Liver (tissue), 9 donors: ENCODE results near the gene MAGI1. TPM values are rescaled to one million over a fixed set of nuclear protein-coding genes. Genes with fewer than 3 reads are reported as not detected.

Experiments used
- DNase-seq: peaks from one replicate; pipeline ENCODE4 v3.0.0-alpha.2; 2017; ENCODE audit warnings: low spot score
- H3K27ac ChIP-seq, 2 donors: one replicate each; pipeline ENCODE4 v1.7.0; 2013; ENCODE audit warnings: inconsistent platforms in 2 of 2, low read length in 2 of 2, control low read depth in 1 of 2, low read depth in 1 of 2, mild to moderate bottlenecking in 1 of 2
- H3K27me3 ChIP-seq, 4 donors: one replicate each; pipeline versions ENCODE4 v1.6.1 to v1.7.0; 2013; ENCODE audit warnings: low read length in 3 of 4, inconsistent platforms in 1 of 4, mild to moderate bottlenecking in 1 of 4, moderate library complexity in 1 of 4; ENCODE audit not compliant: control insufficient read depth in 4 of 4, insufficient read depth in 4 of 4
- H3K36me3 ChIP-seq, 4 donors: one replicate each; pipeline versions ENCODE4 v1.6.1 to v1.7.0; 2013; ENCODE audit warnings: low read length in 3 of 4, mild to moderate bottlenecking in 3 of 4, low read depth in 1 of 4, moderate library complexity in 1 of 4; ENCODE audit not compliant: control insufficient read depth in 4 of 4, insufficient read depth in 3 of 4
- H3K4me1 ChIP-seq, 4 donors: one replicate each; pipeline versions ENCODE4 v1.6.1 to v1.7.0; 2013; ENCODE audit warnings: low read length in 3 of 4, mild to moderate bottlenecking in 3 of 4, moderate library complexity in 1 of 4; ENCODE audit not compliant: control insufficient read depth in 4 of 4, insufficient read depth in 4 of 4
- H3K4me3 ChIP-seq, 3 donors: one replicate each; pipeline versions ENCODE4 v1.6.1 to v1.7.0; 2013; ENCODE audit warnings: low read length in 3 of 3, control low read depth in 1 of 3, low read depth in 1 of 3, mild to moderate bottlenecking in 1 of 3
- H3K9ac ChIP-seq, 2 donors: one replicate each; pipeline ENCODE4 v1.7.0; 2013; ENCODE audit warnings: low read length in 2 of 2, mild to moderate bottlenecking in 2 of 2, moderate library complexity in 2 of 2, control low read depth in 1 of 2, low read depth in 1 of 2
- H3K9me3 ChIP-seq, 4 donors: one replicate each; pipeline versions ENCODE4 v1.6.1 to v1.7.0; 2013; ENCODE audit warnings: low read length in 3 of 4; ENCODE audit not compliant: control insufficient read depth in 4 of 4
- ATF3 ChIP-seq: IDR thresholded peaks from 2 replicates; pipeline ENCODE4 v1.6.1; 2016; ENCODE audit warnings: antibody characterized with exemption
- CTCF ChIP-seq: fragments of 150-350 bp; IDR thresholded peaks from 2 replicates; pipeline ENCODE4 v1.5.1; 2017; ENCODE audit warnings: improper control_type of control experiment, low read depth, low read length; ENCODE audit not compliant: missing input control
- EGR1 ChIP-seq, 2 donors: IDR thresholded peaks; 2 replicates each; pipeline ENCODE4 v1.6.1; 2016 to 2018; ENCODE audit warnings: antibody characterized with exemption in 2 of 2, low read depth in 2 of 2
- FOXA1 ChIP-seq: IDR thresholded peaks from 2 replicates; pipeline ENCODE4 v1.6.1; 2016; ENCODE audit warnings: antibody characterized with exemption
- FOXA2 ChIP-seq: IDR thresholded peaks from 2 replicates; pipeline ENCODE4 v1.6.1; 2016; ENCODE audit warnings: antibody characterized with exemption
- GABPA ChIP-seq, 2 donors: IDR thresholded peaks in 1 of 2; conservative IDR thresholded peaks in 1 of 2; 2 replicates each; pipeline ENCODE4 v1.6.1; 2016; ENCODE audit warnings: antibody characterized with exemption in 2 of 2, mild to moderate bottlenecking in 1 of 2, moderate library complexity in 1 of 2
- HNF4A ChIP-seq, 2 donors: conservative IDR thresholded peaks; 2 replicates each; pipeline ENCODE4 v1.6.1; 2016; ENCODE audit warnings: antibody characterized with exemption in 2 of 2, mild to moderate bottlenecking in 2 of 2
- HNF4G ChIP-seq: IDR thresholded peaks from 2 replicates; pipeline ENCODE4 v1.6.1; 2016; ENCODE audit warnings: antibody characterized with exemption
- JUND ChIP-seq, 2 donors: IDR thresholded peaks; 2 replicates each; pipeline ENCODE4 v1.6.1; 2016; ENCODE audit warnings: antibody characterized with exemption in 2 of 2
- MAX ChIP-seq: IDR thresholded peaks from 2 replicates; pipeline ENCODE4 v1.6.1; 2016; ENCODE audit warnings: antibody characterized with exemption
- NR2F2 ChIP-seq: IDR thresholded peaks from 2 replicates; pipeline ENCODE4 v1.6.1; 2016; ENCODE audit warnings: antibody characterized with exemption
- RAD21 ChIP-seq, 2 donors: IDR thresholded peaks; 2 replicates each; pipeline ENCODE4 v1.6.1; 2016; ENCODE audit warnings: antibody characterized with exemption in 2 of 2, mild to moderate bottlenecking in 2 of 2
- REST ChIP-seq: IDR thresholded peaks from 2 replicates; pipeline ENCODE4 v1.6.1; 2016; ENCODE audit warnings: antibody characterized with exemption, mild to moderate bottlenecking
- RXRA ChIP-seq, 2 donors: IDR thresholded peaks; 2 replicates each; pipeline ENCODE4 v1.6.1; 2017 to 2018; ENCODE audit warnings: antibody characterized with exemption in 2 of 2, mild to moderate bottlenecking in 1 of 2
- SP1 ChIP-seq: IDR thresholded peaks from 2 replicates; pipeline ENCODE4 v1.6.1; 2018; ENCODE audit warnings: antibody characterized with exemption, mild to moderate bottlenecking
- TAF1 ChIP-seq: conservative IDR thresholded peaks from 2 replicates; pipeline ENCODE4 v1.6.1; 2016; ENCODE audit warnings: antibody characterized with exemption, mild to moderate bottlenecking
- YY1 ChIP-seq: IDR thresholded peaks from 2 replicates; pipeline ENCODE4 v1.6.1; 2016; ENCODE audit warnings: antibody characterized with exemption, mild to moderate bottlenecking
- ZBTB33 ChIP-seq: IDR thresholded peaks from 2 replicates; pipeline ENCODE4 v1.6.1; 2016; ENCODE audit warnings: antibody characterized with exemption
- WGBS: extraction: QIAGEN DNeasy Blood & Tissue Kit; methylation state at CpG from one replicate; pipeline ENCODE4 v1.1.7; 2013; 5-methylcytosine and 5-hydroxymethylcytosine counted together
- polyA plus RNA-seq, 2 donors: library from polyadenylated mRNA; stranded (reverse) in 1 of 2; unstranded in 1 of 2; fragments of 200-250 nt in 1 of 2; fragments of >200 nt in 1 of 2; fragmentation: Nextera tagmentation in 1 of 2; extraction: Ambion mirVana in 1 of 2; gene quantifications; one replicate each; pipeline versions ENCODE4 v1.2.1 to v1.2.3, GENCODE V29; 2013 to 2015
- total RNA-seq, 2 donors: library from RNA; depleted of rRNA; stranded (reverse); fragments of >200 nt; gene quantifications; one replicate each; pipeline ENCODE4 v1.2.3, GENCODE V29; 2014
- donor health status: healthy.
- donor health status: healthy.
- donor health status: healthy.
- donor health status: healthy.
- donor health status: healthy.

The MAGI1 gene
- total and polyA plus RNA-seq, 4 donors: 9.6 to 68.8 (median 14.0) TPM

GRCh38 chr3:65639444-65639843 is 399.3 kb downstream of the MAGI1 start:
- Histone ChIP-seq H3K27ac (no peak overlapping the region), H3K4me1 (no peaks in the 10 kb centered on the region), H3K36me3 (no peaks in the 10 kb centered on the region), H3K27me3 (no peaks in the 10 kb centered on the region), H3K9ac (no peak overlapping the region), H3K4me3 (no peak overlapping the region), H3K9me3 (no peaks in the 10 kb centered on the region)
- no peak for TF ChIP-seq YY1
- TF ChIP-seq ZBTB33: no peak
- TF ChIP-seq CTCF: no peak
- TF ChIP-seq RXRA (IDR thresholded peaks at IDR 0.05): no peak
- no peak for TF ChIP-seq RAD21 (IDR thresholded peaks at IDR 0.05)
- no peak for TF ChIP-seq FOXA2
- TF ChIP-seq TAF1: no peak
- TF ChIP-seq HNF4G: no peak
- TF ChIP-seq GABPA (IDR thresholded peaks at IDR 0.05 in 1 of 2, conservative IDR thresholded peaks at IDR 0.05 in 1 of 2): no peak
- no peak for TF ChIP-seq JUND (IDR thresholded peaks at IDR 0.05)
- no peak for TF ChIP-seq NR2F2
- no peak for TF ChIP-seq SP1
- no peak for TF ChIP-seq ATF3
- TF ChIP-seq MAX: no peak
- no peak for TF ChIP-seq REST
- TF ChIP-seq EGR1 (IDR thresholded peaks at IDR 0.05; ENCODE audit: low read depth in 2 of 2): no peak
- no peak for TF ChIP-seq FOXA1
- no peak for TF ChIP-seq HNF4A (conservative IDR thresholded peaks at IDR 0.05)
- WGBS: 93% methylated on average over 6 of the region's 6 CpGs
- DNase-seq: no peak

- H3K36me3 ChIP-seq: no peaks in the 10 kb centered on the region
- DNase-seq: no peak
- TF ChIP-seq MAX: no peak
- TF ChIP-seq SP1: no peak
These were observed 400.4 kb downstream of the MAGI1 start for GRCh38 chr3:65638301-65638700.

More at GRCh38 chr3:65638301-65638700, 400.4 kb downstream of the MAGI1 start:
- no peak overlapping the region for H3K9ac ChIP-seq
- H3K27me3 ChIP-seq: no peaks in the 10 kb centered on the region
- H3K4me3 ChIP-seq: no peak overlapping the region
- H3K9me3 ChIP-seq: no peaks in the 10 kb centered on the region
- no peaks in the 10 kb centered on the region for H3K4me1 ChIP-seq
- H3K27ac ChIP-seq: no peak overlapping the region
- WGBS: 93% methylated on average over 6 of the region's 6 CpGs
